ENCODE data around the gene CMTM1.

Gene CMTM1

GRCh38 chr16:66520406-66521170 lies 45.7 kb upstream of the CMTM1 start:
- no peak for DNase-seq (ENCODE audit: low read depth)
- TF ChIP-seq, protein P1, sequence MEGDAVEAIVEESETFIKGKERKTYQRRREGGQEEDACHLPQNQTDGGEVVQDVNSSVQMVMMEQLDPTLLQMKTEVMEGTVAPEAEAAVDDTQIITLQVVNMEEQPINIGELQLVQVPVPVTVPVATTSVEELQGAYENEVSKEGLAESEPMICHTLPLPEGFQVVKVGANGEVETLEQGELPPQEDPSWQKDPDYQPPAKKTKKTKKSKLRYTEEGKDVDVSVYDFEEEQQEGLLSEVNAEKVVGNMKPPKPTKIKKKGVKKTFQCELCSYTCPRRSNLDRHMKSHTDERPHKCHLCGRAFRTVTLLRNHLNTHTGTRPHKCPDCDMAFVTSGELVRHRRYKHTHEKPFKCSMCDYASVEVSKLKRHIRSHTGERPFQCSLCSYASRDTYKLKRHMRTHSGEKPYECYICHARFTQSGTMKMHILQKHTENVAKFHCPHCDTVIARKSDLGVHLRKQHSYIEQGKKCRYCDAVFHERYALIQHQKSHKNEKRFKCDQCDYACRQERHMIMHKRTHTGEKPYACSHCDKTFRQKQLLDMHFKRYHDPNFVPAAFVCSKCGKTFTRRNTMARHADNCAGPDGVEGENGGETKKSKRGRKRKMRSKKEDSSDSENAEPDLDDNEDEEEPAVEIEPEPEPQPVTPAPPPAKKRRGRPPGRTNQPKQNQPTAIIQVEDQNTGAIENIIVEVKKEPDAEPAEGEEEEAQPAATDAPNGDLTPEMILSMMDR (conservative IDR thresholded peaks at IDR 0.05; ENCODE audit: control insufficient read depth, insufficient read depth, low read depth, low read length): no peak
- H3K4me3 ChIP-seq (ENCODE audit: control insufficient read depth, low read depth, low read length): no peak overlapping the region

DNA sequence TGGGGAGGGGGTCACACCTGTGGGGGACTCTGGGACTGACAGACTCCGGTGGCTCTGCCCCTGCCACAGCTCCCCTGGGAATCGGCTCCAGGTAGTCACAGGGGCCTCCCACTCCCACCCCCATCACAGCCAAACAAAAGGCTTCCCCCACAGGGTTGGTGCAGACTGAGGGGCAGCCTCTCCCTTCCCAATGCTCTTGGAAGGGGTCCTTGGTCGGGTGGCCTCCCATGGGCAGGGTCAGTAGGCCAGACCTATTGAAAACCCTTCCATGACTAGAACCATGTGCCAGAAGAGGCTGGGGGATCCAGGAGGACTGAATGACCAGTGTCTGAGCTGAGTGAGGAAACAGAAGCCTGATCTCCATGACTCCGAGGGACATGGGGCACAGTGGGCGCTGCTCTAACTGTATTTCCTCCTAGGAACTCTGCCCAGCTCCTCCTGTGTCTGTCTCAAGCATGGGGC lies 45.0 kb upstream of the CMTM1 start:
- no peak for DNase-seq (ENCODE audit: low read depth)
- TF ChIP-seq, protein P1 (conservative IDR thresholded peaks at IDR 0.05; ENCODE audit: control insufficient read depth, insufficient read depth, low read depth, low read length): no peak
- no peak overlapping the region for H3K4me3 ChIP-seq (ENCODE audit: control insufficient read depth, low read depth, low read length)

GRCh38 chr16:66521951-66522771 lies 44.1 kb upstream of the CMTM1 start:
- peak; percentile 67 for DNase-seq (ENCODE audit: low read depth)
- no peak overlapping the region for H3K4me3 ChIP-seq (ENCODE audit: control insufficient read depth, low read depth, low read length)
- TF ChIP-seq, protein P1 (conservative IDR thresholded peaks at IDR 0.05; ENCODE audit: control insufficient read depth, insufficient read depth, low read depth, low read length): no peak

DNA sequence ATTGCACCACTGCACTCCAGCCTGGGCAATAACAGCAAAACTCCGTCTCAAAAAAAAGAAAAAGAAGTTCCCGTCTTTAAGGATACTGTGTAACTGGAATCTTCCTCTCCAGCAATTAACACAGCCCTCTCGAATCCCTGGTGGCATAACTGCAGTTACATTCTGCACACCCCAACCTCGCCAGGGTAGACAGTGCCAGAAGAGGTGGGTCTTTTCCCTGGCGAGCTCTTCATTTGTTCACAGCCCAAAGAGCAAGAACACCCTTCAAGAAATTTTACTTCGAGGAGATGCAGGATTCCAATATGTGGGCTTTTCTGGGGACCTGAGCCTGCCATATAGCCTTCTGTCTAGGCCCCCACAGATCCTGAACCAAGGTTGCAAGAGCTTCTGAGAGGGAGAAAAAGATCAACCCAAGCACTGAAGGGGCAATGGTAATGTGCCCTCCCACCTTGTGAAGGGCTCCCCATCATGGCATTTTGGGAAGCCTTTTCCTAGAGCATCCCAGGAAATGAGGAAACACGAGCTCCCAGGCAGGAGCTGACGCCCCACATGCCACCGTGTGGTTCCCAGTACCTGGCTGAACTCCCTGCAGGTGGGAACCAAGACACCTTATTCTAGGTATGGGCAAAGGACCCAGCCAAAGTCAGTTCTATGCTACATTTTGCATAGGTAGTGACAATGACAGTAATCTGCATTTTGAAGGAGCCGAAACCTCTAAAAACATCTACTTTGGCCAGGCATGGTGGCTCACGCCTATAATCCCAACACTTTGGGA lies 43.2 kb upstream of the CMTM1 start:
- TF ChIP-seq, protein P1 (conservative IDR thresholded peaks at IDR 0.05; ENCODE audit: control insufficient read depth, insufficient read depth, low read depth, low read length): no peak
- no peak for DNase-seq (ENCODE audit: low read depth)
- no peak overlapping the region for H3K4me3 ChIP-seq (ENCODE audit: control insufficient read depth, low read depth, low read length)

- TF ChIP-seq, protein P1 (conservative IDR thresholded peaks at IDR 0.05; ENCODE audit: control insufficient read depth, insufficient read depth, low read depth, low read length): no peak
- no peak for DNase-seq (ENCODE audit: low read depth)
- H3K4me3 ChIP-seq (ENCODE audit: control insufficient read depth, low read depth, low read length): no peak overlapping the region
Observed at GRCh38 chr16:66523861-66524354, 42.3 kb upstream of the CMTM1 start.

DNA sequence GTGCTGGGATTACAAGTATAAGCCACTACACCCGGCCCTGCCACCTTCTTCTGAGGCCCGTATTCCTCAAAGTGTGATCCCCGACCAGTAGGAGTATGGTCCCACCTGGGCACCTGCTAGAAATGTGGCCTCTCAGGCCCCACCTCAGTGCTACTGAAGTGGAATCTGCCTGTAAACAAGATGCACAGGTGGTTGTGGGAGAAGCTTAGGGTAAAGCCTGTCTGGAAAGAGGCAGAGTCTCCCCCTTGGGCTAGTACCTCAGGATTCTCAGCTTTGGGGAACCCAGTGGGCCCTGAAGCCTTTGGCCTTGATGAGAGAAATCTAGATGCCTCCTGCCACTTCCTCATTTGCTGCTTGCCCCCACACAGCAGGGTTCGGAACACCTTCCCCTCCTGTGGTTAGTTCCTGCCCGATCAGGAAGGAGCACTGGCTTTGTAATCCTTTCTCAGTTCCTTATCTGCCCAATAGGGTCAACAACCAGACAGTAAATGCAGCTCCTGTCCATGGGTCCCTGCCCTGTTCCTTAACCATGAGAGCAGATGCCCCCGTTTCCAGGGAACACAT lies 41.6 kb upstream of the CMTM1 start:
- TF ChIP-seq, protein P1 (conservative IDR thresholded peaks at IDR 0.05; ENCODE audit: control insufficient read depth, insufficient read depth, low read depth, low read length): no peak
- H3K4me3 ChIP-seq (ENCODE audit: control insufficient read depth, low read depth, low read length): no peak overlapping the region
- DNase-seq (ENCODE audit: low read depth): no peak
